RPMI8226 (cell line): ENCODE measurements around the gene MRC2.

Experiments used
- DNase-seq: peaks from one replicate; pipeline ENCODE4 v3.0.0-alpha.2; 2015

MRC2 gene

GRCh38 chr17:62703261-62703775 lies 75.8 kb downstream of the MRC2 start:
- peak; percentile 51 for DNase-seq

- DNase-seq = peak; percentile 71
Measured at GRCh38 chr17:62703776-62704380, 76.4 kb downstream of the MRC2 start.

- DNase-seq = no peak
Measured at GRCh38 chr17:62704381-62704971, 77.0 kb downstream of the MRC2 start.

- DNase-seq = no peak
Measured at GRCh38 chr17:62705156-62705777, 77.8 kb downstream of the MRC2 start.

- DNase-seq = no peak
Measured at GRCh38 chr17:62705778-62706597, 78.5 kb downstream of the MRC2 start.

GRCh38 chr17:62706598-62707424 lies 79.3 kb downstream of the MRC2 start:
- no peak for DNase-seq

GRCh38 chr17:62707425-62707739 lies 79.9 kb downstream of the MRC2 start:
- DNase-seq = no peak

- no peak for DNase-seq
Measured at GRCh38 chr17:62708587-62708986, 81.1 kb downstream of the MRC2 start.

- no peak for DNase-seq
Measured at GRCh38 chr17:62712171-62712581, 84.7 kb downstream of the MRC2 start.

GRCh38 chr17:62713086-62713881 lies 85.8 kb downstream of the MRC2 start:
- DNase-seq = no peak

- no peak for DNase-seq
Measured at GRCh38 chr17:62714016-62714777, 86.7 kb downstream of the MRC2 start.

GRCh38 chr17:62715882-62716390 lies 88.5 kb downstream of the MRC2 start:
- DNase-seq = no peak

- no peak for DNase-seq
Measured at GRCh38 chr17:62716834-62717588, 89.5 kb downstream of the MRC2 start.

GRCh38 chr17:62717589-62717855 lies 90.1 kb downstream of the MRC2 start:
- no peak for DNase-seq

- no peak for DNase-seq
Measured at GRCh38 chr17:62717889-62718288, 90.4 kb downstream of the MRC2 start.

GRCh38 chr17:62718429-62718828 lies 91.0 kb downstream of the MRC2 start:
- no peak for DNase-seq

- no peak for DNase-seq
Measured at GRCh38 chr17:62719586-62719985, 92.1 kb downstream of the MRC2 start.

- DNase-seq = no peak
Measured at GRCh38 chr17:62720126-62720850, 92.8 kb downstream of the MRC2 start.

- DNase-seq = no peak
Measured at GRCh38 chr17:62722625-62723024, 95.2 kb downstream of the MRC2 start.

- no peak for DNase-seq
Measured at GRCh38 chr17:62723842-62724241, 96.4 kb downstream of the MRC2 start.
